Measurements from ENCODE around the gene UVRAG. TPM values are rescaled to one million over a fixed set of nuclear protein-coding genes. Genes with fewer than 3 reads are reported as not detected.

The UVRAG gene
- polyA plus RNA-seq, 1 donor (not counting 4 experiments of a cell fraction or from before 2014, with no cell fraction given) = 11.9 TPM

- dilution Hi-C loops (cut with MboI; ENCODE audit: extremely low pct_ligation_motif_present, low sequenced_read_pairs) = loop anchor here (25.0 kb wide), 1 partner anchor 129 kb away; no protein-coding TSS in a partner anchor
- TF ChIP-seq EZH2 (IDR thresholded peaks at IDR 0.05; ENCODE audit: low read length) = no peak
- TF ChIP-seq, protein P1, sequence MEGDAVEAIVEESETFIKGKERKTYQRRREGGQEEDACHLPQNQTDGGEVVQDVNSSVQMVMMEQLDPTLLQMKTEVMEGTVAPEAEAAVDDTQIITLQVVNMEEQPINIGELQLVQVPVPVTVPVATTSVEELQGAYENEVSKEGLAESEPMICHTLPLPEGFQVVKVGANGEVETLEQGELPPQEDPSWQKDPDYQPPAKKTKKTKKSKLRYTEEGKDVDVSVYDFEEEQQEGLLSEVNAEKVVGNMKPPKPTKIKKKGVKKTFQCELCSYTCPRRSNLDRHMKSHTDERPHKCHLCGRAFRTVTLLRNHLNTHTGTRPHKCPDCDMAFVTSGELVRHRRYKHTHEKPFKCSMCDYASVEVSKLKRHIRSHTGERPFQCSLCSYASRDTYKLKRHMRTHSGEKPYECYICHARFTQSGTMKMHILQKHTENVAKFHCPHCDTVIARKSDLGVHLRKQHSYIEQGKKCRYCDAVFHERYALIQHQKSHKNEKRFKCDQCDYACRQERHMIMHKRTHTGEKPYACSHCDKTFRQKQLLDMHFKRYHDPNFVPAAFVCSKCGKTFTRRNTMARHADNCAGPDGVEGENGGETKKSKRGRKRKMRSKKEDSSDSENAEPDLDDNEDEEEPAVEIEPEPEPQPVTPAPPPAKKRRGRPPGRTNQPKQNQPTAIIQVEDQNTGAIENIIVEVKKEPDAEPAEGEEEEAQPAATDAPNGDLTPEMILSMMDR (optimal IDR thresholded peaks at IDR 0.05 in 1 of 3, IDR thresholded peaks at IDR 0.05 in 1 of 3, conservative IDR thresholded peaks at IDR 0.05 in 1 of 3; ENCODE audit: extremely low read depth in 1 of 3, insufficient read depth in 2 of 3, low read length in 3 of 3) = no peak
- Histone ChIP-seq H3K9me1 (ENCODE audit: control insufficient read depth, extremely low read depth, insufficient read depth, low read length) (no peaks in the 10 kb centered on the region), H3K4me3 (ENCODE audit: control insufficient read depth in 2 of 3, extremely low read depth in 1 of 3, insufficient read depth in 2 of 3, low read depth in 1 of 3, low read length in 3 of 3) (no peak overlapping the region), H3K4me1 (ENCODE audit: control insufficient read depth, extremely low read depth, insufficient read depth, low read length) (no peaks in the 10 kb centered on the region), H3K27ac (ENCODE audit: control insufficient read depth, insufficient read depth, low read length) (no peak overlapping the region), H2AFZ (ENCODE audit: control insufficient read depth, low read length) (no peak overlapping the region), H3K9ac (ENCODE audit: control insufficient read depth, extremely low read depth, insufficient read depth, low read length) (no peak overlapping the region), H3K9me3 (ENCODE audit: control insufficient read depth, low read depth, low read length) (no peaks in the 10 kb centered on the region), H3K36me3 (ENCODE audit: control insufficient read depth in 2 of 2, extremely low read depth in 1 of 2, insufficient read depth in 2 of 2, low read length in 2 of 2) (no peaks in the 10 kb centered on the region), H3K27me3 (ENCODE audit: control insufficient read depth, extremely low read depth, insufficient read depth, low read length) (no peaks in the 10 kb centered on the region), H4K20me1 (ENCODE audit: control insufficient read depth, extremely low read depth, insufficient read depth, low read length) (no peaks in the 10 kb centered on the region), H3K79me2 (ENCODE audit: control insufficient read depth, insufficient read depth, low read length) (no peaks in the 10 kb centered on the region), H3K4me2 (ENCODE audit: control insufficient read depth, extremely low read depth, insufficient read depth, low read depth, low read length) (no peak overlapping the region)
- no peak for DNase-seq (ENCODE audit: low read depth, low spot score)
- FAIRE-seq = no peak
Observed at GRCh38 chr11:75907906-75908527, 93.0 kb downstream of the UVRAG start.

- Histone ChIP-seq H3K4me2 (ENCODE audit: control insufficient read depth, extremely low read depth, insufficient read depth, low read depth, low read length) (no peak overlapping the region), H3K4me1 (ENCODE audit: control insufficient read depth, extremely low read depth, insufficient read depth, low read length) (no peaks in the 10 kb centered on the region), H3K27me3 (ENCODE audit: control insufficient read depth, extremely low read depth, insufficient read depth, low read length) (no peaks in the 10 kb centered on the region), H3K79me2 (ENCODE audit: control insufficient read depth, insufficient read depth, low read length) (no peaks in the 10 kb centered on the region), H3K9ac (ENCODE audit: control insufficient read depth, extremely low read depth, insufficient read depth, low read length) (no peak overlapping the region), H3K36me3 (ENCODE audit: control insufficient read depth in 2 of 2, extremely low read depth in 1 of 2, insufficient read depth in 2 of 2, low read length in 2 of 2) (no peaks in the 10 kb centered on the region), H2AFZ (ENCODE audit: control insufficient read depth, low read length) (no peak overlapping the region), H3K27ac (ENCODE audit: control insufficient read depth, insufficient read depth, low read length) (no peak overlapping the region), H3K4me3 (ENCODE audit: control insufficient read depth in 2 of 3, extremely low read depth in 1 of 3, insufficient read depth in 2 of 3, low read depth in 1 of 3, low read length in 3 of 3) (no peak overlapping the region), H3K9me3 (ENCODE audit: control insufficient read depth, low read depth, low read length) (no peaks in the 10 kb centered on the region), H3K9me1 (ENCODE audit: control insufficient read depth, extremely low read depth, insufficient read depth, low read length) (no peaks in the 10 kb centered on the region), H4K20me1 (ENCODE audit: control insufficient read depth, extremely low read depth, insufficient read depth, low read length) (no peaks in the 10 kb centered on the region)
- DNase-seq (ENCODE audit: low read depth, low spot score) = no peak
- no peak for FAIRE-seq
- TF ChIP-seq, protein P1 (optimal IDR thresholded peaks at IDR 0.05 in 1 of 3, IDR thresholded peaks at IDR 0.05 in 1 of 3, conservative IDR thresholded peaks at IDR 0.05 in 1 of 3; ENCODE audit: extremely low read depth in 1 of 3, insufficient read depth in 2 of 3, low read length in 3 of 3) = no peak
- no peak for TF ChIP-seq EZH2 (IDR thresholded peaks at IDR 0.05; ENCODE audit: low read length)
- dilution Hi-C loops (cut with MboI; ENCODE audit: extremely low pct_ligation_motif_present, low sequenced_read_pairs) = loop anchor here (25.0 kb wide), 1 partner anchor 127 kb away; no protein-coding TSS in a partner anchor
Observed at GRCh38 chr11:75910426-75911145, 95.6 kb downstream of the UVRAG start.
